ENCODE measurements around the gene CPAMD8. TPM values are rescaled to one million over a fixed set of nuclear protein-coding genes. Genes with fewer than 3 reads are reported as not detected.
"Not testable (repeated sequence)": the region's sequence is repeated elsewhere in the genome, so short reads cannot be mapped to it uniquely, and the experiment has no call there.

CPAMD8 gene
- total RNA-seq, 3 donors from 2014 or later, result 2.3 to 5.8 (median 3.1) TPM

GRCh38 chr19:16878181-16878965 lies 148.2 kb downstream of the CPAMD8 start:
- Histone ChIP-seq H3K36me3 (ENCODE audit: low read depth) (no peaks in the 10 kb centered on the region), H3K4me3 (no peak overlapping the region), H3K4me1 (ENCODE audit: low read depth) (no peaks in the 10 kb centered on the region), H3K9me3 (peaks cover 31% of the 10 kb centered on the region)
- intact Hi-C loops (cut with DNase I, micrococcal nuclease), result no loop called here
- no peak for DNase-seq
- TF ChIP-seq CTCF (IDR thresholded peaks at IDR 0.05), result no peak
- ATAC-seq, result peak; percentile 20

GRCh38 chr19:16877581-16877980 lies 149.0 kb downstream of the CPAMD8 start:
- intact Hi-C loops (cut with DNase I, micrococcal nuclease), result no loop called here
- H3K4me1 ChIP-seq (ENCODE audit: low read depth), result no peaks in the 10 kb centered on the region
- DNase-seq, result no peak
- no peak for TF ChIP-seq CTCF (IDR thresholded peaks at IDR 0.05)
- no peak overlapping the region for H3K4me3 ChIP-seq
- peaks cover 23% of the 10 kb centered on the region for H3K9me3 ChIP-seq
- H3K36me3 ChIP-seq (ENCODE audit: low read depth), result no peaks in the 10 kb centered on the region
- ATAC-seq, result no peak

GRCh38 chr19:16876904-16877361 lies 149.7 kb downstream of the CPAMD8 start:
- H3K4me3 ChIP-seq, result no peak overlapping the region
- H3K36me3 ChIP-seq (ENCODE audit: low read depth), result no peaks in the 10 kb centered on the region
- ATAC-seq, result no peak
- intact Hi-C loops (cut with DNase I, micrococcal nuclease), result no loop called here
- DNase-seq, result no peak
- peaks cover 16% of the 10 kb centered on the region for H3K9me3 ChIP-seq
- TF ChIP-seq CTCF (IDR thresholded peaks at IDR 0.05), result no peak
- no peaks in the 10 kb centered on the region for H3K4me1 ChIP-seq (ENCODE audit: low read depth)

GRCh38 chr19:16875584-16876555 lies 150.7 kb downstream of the CPAMD8 start:
- Histone ChIP-seq H3K9me3 (peaks cover 6% of the 10 kb centered on the region), H3K4me3 (no peak overlapping the region), H3K36me3 (ENCODE audit: low read depth) (no peaks in the 10 kb centered on the region), H3K4me1 (ENCODE audit: low read depth) (no peaks in the 10 kb centered on the region)
- intact Hi-C loops (cut with DNase I, micrococcal nuclease), result no loop called here
- ATAC-seq (peak; percentile 12), DNase-seq (peak in 1 of 3 donors; percentile 54)
- TF ChIP-seq CTCF (IDR thresholded peaks at IDR 0.05), result no peak

GRCh38 chr19:16874978-16875299 lies 151.7 kb downstream of the CPAMD8 start:
- H3K4me3 ChIP-seq; ATAC-seq; DNase-seq; H3K9me3 ChIP-seq; intact Hi-C loops (cut with DNase I, micrococcal nuclease); H3K36me3 ChIP-seq (ENCODE audit: low read depth); H3K4me1 ChIP-seq (ENCODE audit: low read depth): not testable (repeated sequence)

All from mucosa of descending colon (tissue), 3 donors.